Kidney tubule cell (primary cell): ENCODE measurements around the gene PGP.

Experiments used
- DNase-seq: peaks from one replicate; pipeline ENCODE4 v3.0.0-alpha.2; 2018; ENCODE audit warnings: low spot score

Gene PGP

GRCh38 chr16:2180962-2181923 lies 33.4 kb downstream of the PGP start:
- DNase-seq: no peak

- no peak for DNase-seq
Measured at GRCh38 chr16:2180461-2180860, 34.2 kb downstream of the PGP start.

- no peak for DNase-seq
Measured at GRCh38 chr16:2179576-2179975, 35.1 kb downstream of the PGP start.

GRCh38 chr16:2179107-2179501 lies 35.5 kb downstream of the PGP start:
- DNase-seq: no peak

- DNase-seq: no peak
Measured at GRCh38 chr16:2178321-2179106, 36.1 kb downstream of the PGP start.

GRCh38 chr16:2177561-2177960 lies 37.1 kb downstream of the PGP start:
- no peak for DNase-seq

- no peak for DNase-seq
Measured at GRCh38 chr16:2177101-2177500, 37.5 kb downstream of the PGP start.

- DNase-seq: no peak
Measured at GRCh38 chr16:2176047-2176446, 38.6 kb downstream of the PGP start.

- no peak for DNase-seq
Measured at GRCh38 chr16:2175454-2175853, 39.2 kb downstream of the PGP start.

GRCh38 chr16:2174396-2175131 lies 40.1 kb downstream of the PGP start:
- no peak for DNase-seq

GRCh38 chr16:2173916-2174315 lies 40.7 kb downstream of the PGP start:
- no peak for DNase-seq

- DNase-seq: no peak
Measured at GRCh38 chr16:2173366-2173765, 41.3 kb downstream of the PGP start.

- no peak for DNase-seq
Measured at GRCh38 chr16:2172688-2173335, 41.8 kb downstream of the PGP start.

GRCh38 chr16:2171601-2172178 lies 43.0 kb downstream of the PGP start:
- no peak for DNase-seq

- no peak for DNase-seq
Measured at GRCh38 chr16:2170587-2171435, 43.8 kb downstream of the PGP start.

GRCh38 chr16:2170080-2170479 lies 44.6 kb downstream of the PGP start:
- DNase-seq: no peak

- no peak for DNase-seq
Measured at GRCh38 chr16:2167068-2167638, 47.5 kb downstream of the PGP start.

GRCh38 chr16:2166263-2167067 lies 48.2 kb downstream of the PGP start:
- DNase-seq: no peak

- DNase-seq: no peak
Measured at GRCh38 chr16:2165861-2166260, 48.8 kb downstream of the PGP start.
